ENCODE results near the gene PDGFD.

PDGFD gene

DNA sequence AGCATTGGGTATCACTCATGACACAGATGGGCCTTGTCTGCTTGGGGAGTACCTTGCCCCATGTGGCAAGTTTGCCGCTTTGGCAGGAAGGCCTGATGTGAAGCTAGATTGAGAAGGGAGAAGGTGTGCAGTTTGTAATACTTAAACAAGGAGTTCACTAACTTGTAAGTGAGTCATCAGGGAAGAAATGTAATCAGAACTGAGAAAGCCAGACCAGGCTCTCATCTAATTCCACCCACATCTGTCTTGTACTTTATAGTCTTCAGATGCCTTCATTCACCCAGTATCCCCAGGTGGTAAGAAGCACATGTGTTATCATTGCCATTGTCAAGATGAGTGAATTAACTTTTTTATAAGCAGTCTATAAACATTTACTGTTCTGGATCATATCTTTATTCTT is 243.5 kb downstream of the PDGFD start:
- DNase-seq (ENCODE audit: low read depth) = no peak

- DNase-seq (ENCODE audit: low read depth) = no peak
These were observed 253.2 kb downstream of the PDGFD start for GRCh38 chr11:103910721-103911120.

GRCh38 chr11:103907548-103908455 is 256.1 kb downstream of the PDGFD start:
- DNase-seq (ENCODE audit: low read depth) = no peak

GRCh38 chr11:103907136-103907535 is 256.8 kb downstream of the PDGFD start:
- no peak for DNase-seq (ENCODE audit: low read depth)

DNA sequence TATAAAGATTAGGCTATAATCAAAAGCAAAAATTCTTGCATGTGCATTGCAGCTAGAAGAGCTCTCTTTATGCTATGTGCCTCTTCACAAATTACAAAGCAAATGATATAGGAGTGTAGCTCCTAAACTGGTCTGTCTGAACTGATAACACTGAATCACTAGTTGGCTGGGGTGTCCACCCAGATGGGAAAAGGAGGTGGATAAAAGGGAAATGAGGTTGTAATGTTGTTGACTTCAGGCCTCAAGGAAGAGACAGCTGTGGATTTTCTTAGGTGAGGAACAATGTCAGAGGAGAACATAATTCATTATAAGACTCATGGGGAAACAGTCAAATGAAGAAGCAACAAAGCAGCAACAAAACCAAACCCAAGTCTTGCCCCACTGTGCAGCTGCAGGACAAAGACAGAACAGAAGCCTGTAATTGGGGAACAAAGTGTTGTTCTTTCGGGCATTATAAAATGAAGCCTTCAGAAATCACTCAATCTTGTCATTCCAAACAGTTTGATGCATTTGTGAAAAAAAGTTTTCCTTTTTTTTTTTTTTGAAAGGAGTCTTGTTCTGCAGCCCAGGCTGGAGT is 257.6 kb downstream of the PDGFD start:
- DNase-seq (ENCODE audit: low read depth) = no peak

DNA sequence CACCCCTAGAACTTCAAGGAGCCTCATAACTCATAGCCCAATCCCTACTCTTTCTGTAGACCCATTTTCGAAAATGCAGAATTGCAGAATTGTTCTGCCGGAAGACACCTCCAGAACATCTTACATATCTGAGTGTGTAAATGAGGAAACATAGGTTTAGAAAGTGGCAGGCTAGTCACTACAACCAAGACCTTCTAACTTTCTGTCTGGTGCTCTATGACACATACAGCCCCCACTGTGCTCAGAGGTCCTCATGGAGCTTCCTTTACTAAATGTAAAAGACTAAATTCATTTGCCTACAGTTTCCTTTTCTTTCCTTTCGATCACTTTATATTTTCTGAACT is 259.7 kb downstream of the PDGFD start:
- DNase-seq (ENCODE audit: low read depth) = no peak

DNA sequence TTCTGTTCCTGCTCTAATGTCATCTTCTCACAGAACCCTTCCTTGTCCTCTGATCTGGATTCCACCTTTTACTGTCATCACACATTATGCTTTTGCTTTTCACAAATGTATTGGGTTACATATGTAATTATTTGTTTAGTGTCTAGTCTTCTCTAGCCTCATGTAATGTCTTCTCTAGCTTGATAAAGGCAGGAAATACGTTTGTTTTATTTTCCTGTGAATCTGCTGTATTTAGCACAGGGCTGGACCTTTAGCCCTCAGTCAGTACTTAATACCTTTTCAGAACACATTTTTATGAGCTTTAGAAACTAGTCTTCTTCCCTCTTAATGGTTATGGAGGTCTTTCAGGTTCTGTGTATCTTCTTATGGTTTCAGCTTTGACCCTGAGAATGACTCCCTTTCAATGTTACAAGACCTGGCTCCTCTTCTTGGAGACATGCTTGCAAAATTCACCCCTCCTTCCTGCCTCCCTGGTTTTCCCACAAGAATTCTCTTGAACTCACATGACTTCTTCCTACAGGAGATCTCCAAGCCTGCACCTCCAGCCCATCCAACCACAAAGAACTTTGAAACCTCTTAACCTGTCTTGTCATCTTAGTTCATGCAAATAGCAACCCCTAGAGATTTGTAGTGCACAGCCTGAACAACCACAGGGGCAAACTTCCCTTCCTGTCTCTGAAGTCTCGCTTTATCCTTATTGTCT is 260.2 kb downstream of the PDGFD start:
- DNase-seq (ENCODE audit: low read depth) = no peak

DNA sequence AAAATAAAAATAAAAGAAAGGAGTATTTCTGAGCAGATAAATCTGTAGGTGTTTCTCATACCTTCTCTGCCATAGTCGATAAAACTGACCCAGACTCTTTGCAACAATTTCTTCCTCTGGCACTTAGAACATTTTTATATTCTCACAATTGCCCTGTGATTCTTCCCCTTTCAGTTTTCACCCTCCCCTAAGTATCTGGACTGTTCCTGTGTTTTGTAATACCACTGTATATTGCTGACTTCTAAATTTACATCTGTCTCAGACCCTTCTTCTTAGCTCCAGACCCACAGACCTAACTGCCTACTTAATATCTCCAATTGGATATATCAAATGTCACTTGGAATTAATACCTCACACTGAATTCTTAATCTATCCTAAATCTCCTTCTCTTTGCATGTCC is 261.0 kb downstream of the PDGFD start:
- no peak for DNase-seq (ENCODE audit: low read depth)

DNA sequence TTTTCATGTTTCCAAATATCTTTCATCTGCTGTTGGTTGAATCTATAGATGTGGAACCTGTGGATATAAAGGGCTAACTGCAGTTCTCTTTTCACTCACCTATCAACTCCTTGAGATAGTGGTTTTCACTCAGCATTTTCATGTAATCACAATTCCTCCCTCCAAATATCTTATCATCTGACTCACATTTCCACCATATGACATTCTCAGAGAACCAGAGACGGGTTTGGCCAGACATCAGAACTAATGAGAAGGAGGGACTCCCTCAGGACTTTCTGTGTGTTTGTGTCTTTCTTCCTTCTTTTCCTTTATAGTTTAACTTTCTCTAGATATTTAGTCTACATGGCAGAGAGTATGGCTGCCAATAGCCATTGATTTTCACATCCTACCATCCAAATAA is 262.3 kb downstream of the PDGFD start:
- DNase-seq (ENCODE audit: low read depth) = no peak

DNA sequence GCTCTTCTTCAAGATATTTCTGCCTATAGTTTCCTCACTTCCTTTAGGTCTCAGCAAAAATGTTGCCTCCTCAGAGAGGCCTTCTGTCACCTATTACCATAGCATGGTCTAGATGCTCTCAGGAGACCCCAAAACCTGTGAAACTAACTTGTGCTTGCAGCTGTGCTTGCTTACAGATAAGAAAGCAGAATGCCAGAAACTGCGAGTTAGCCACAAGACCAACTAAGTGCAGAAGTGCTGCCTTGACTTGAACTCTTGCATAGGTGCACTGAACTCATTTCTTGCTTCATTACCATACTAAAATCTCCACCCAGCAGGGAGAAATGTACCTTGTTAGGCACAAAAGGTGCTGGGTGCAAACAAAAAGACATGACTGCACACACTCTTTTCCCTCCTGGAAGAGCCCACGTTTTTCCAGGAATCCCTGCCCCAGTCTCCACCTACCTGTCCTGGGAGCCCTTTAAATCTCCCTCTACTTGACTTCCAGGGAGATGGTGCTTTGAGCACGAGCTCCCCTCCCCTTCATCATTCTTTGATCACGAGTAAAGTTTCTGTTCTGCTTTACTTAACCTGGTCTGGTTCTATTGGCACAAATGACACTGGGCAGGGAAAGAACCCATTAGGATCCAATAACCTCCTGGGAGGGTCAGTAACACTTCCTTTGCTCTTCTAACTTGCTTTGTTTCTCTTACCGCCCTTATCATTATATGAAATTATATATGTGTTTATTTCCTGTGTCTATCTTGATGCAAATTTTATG is 265.2 kb downstream of the PDGFD start:
- DNase-seq (ENCODE audit: low read depth) = no peak

DNA sequence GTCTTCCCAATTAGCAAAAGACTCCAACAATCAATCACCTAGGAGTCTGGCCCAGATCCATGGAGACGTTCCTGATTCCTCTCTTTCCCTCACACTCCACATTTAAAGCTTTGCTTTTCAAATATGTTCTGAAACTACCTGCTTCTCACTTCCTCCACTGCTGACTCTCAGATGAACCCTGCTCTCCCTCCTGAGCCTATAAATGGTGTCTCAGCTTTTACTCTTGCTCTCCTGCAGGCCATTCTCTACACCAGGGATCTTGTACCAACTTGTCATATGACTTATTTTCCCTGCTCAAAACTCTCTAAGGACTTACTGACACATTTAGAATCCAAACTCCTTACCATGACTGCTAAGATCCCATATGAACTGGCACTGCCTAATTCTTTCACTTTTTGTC is 265.9 kb downstream of the PDGFD start:
- no peak for DNase-seq (ENCODE audit: low read depth)

- DNase-seq (ENCODE audit: low read depth) = no peak
These were observed 266.6 kb downstream of the PDGFD start for GRCh38 chr11:103897160-103897936.

GRCh38 chr11:103895106-103895505 is 268.8 kb downstream of the PDGFD start:
- DNase-seq (ENCODE audit: low read depth) = no peak

- no peak for DNase-seq (ENCODE audit: low read depth)
These were observed 269.3 kb downstream of the PDGFD start for GRCh38 chr11:103894673-103895072.

- no peak for DNase-seq (ENCODE audit: low read depth)
These were observed 269.9 kb downstream of the PDGFD start for GRCh38 chr11:103894034-103894433.

DNA sequence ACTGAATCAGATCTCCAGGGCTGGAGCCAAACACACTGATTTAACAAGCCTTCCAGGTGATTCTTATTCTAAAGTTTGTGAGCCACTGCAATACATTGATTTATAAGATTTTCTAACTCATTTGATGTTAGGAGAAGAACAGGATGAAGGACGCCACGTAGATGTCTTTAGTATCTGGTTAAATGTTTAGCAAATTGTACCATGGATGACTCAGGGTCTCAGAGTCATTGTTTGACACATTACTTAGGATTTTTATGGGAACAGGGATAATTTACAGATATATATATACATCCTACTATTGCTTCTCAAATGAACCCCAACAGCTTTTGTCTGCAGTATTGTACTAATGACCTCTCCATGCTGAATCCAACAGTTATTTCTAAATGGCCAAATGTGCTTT is 270.6 kb downstream of the PDGFD start:
- no peak for DNase-seq (ENCODE audit: low read depth)

- DNase-seq (ENCODE audit: low read depth) = no peak
These were observed 271.3 kb downstream of the PDGFD start for GRCh38 chr11:103892603-103893002.

- DNase-seq (ENCODE audit: low read depth) = no peak
These were observed 273.3 kb downstream of the PDGFD start for GRCh38 chr11:103890654-103891053.

DNA sequence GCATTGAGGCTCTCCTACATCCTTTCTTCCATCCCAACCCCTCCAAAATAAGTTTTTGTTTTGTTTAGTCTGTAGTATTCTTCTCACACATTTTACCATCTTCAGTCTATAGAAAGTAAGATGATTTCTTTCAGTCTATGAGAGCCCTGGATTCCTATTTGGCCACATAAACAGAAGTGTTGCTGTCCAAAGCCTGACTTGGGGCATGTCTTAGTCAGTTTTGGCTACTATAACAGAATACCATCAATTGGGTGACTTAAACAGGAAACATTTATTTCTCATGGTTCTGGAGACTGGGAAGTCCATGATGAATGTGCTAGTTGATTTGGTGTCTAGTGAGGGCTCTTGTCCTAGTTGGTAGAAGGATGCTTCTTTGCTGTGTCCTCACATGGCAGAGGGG is 274.3 kb downstream of the PDGFD start:
- no peak for DNase-seq (ENCODE audit: low read depth)

DNA sequence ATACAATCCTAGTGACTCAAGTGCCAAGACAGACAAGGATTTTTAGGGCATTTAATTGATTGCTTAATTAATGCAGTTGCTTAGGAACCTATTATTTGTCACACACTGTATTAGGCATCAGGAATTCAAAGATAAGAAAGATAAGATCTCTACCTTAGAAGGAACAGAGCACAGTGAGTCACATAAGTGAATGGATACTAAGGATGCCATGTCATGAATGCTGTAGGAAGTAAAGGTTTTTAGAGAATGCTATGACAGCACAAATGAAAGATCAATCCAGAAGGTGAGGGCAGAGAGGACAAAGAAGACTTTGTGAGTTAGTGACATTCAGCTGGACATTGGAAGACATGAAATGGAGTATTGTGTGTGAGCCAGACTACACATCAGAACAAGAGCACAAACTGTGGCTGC is 275.4 kb downstream of the PDGFD start:
- DNase-seq (ENCODE audit: low read depth) = no peak

DNA sequence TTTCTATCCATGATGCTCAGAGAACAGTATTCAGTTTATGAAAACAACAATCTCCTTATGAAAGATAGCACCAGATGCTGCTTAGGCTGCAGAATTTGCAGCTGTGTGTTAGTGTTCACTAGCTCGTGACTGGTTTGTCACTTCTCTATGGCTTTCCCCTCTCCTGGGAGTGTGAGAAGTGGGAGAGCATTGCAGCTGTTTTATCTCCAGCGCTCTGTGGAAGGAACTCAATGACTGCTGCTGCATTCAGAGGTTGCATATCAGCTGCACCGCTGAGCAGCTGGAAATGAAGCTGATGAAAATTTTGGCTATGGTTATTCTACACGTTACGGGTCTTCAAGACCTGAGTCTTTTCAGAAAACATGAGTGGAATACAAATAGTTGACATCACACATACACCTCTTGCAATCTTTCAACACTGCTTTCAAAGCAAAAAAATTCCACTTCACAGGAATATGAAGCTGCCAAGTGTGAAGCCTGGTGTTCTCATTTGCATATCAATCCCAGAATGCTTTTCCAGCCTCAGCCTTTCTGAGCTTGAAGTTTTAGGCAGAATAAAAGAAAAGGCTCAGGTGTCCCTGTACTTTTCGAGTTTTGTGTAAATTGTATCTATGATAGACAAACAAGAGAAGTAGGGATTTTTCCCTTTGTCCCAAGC is 276.8 kb downstream of the PDGFD start:
- DNase-seq (ENCODE audit: low read depth) = no peak
